ENCODE results near the gene USP20. TPM values are rescaled to one million over a fixed set of nuclear protein-coding genes. Genes with fewer than 3 reads are reported as not detected.

USP20 gene
- total and polyA plus RNA-seq, 8 donors, result 7.3 to 52.1 (median 17.1) TPM

- Histone ChIP-seq H3K27ac (no peak overlapping the region), H3K9me3 (no peaks in the 10 kb centered on the region), H3K4me1 (peaks cover 0 to 21% (median 6%) of the 10 kb centered on the region in 4 donors), H3K36me3 (peaks cover 39 to 98% (median 94%) of the 10 kb centered on the region in 4 donors), H3K4me3 (no peak overlapping the region), H3K27me3 (no peaks in the 10 kb centered on the region)
- no peak for TF ChIP-seq EP300 (IDR thresholded peaks at IDR 0.05)
- no peak for TF ChIP-seq POLR2AphosphoS5 (IDR thresholded peaks at IDR 0.05)
- no peak for TF ChIP-seq POLR2A (IDR thresholded peaks at IDR 0.05)
- TF ChIP-seq CTCF (IDR thresholded peaks at IDR 0.05), result no peak
- intact Hi-C loops (cut with DNase I; ENCODE audit: low total_unique reads), result no loop called here
- DNase-seq, result no peak
- WGBS, 5 donors, result 87 to 94% (median 89%) methylated on average over 10 to 11 of the region's 11 CpGs
Measured at GRCh38 chr9:129815278-129815677, 20.0 kb upstream of the USP20 start.

- intact Hi-C loops (cut with DNase I; ENCODE audit: low total_unique reads), result no loop called here
- DNase-seq, result no peak
- TF ChIP-seq POLR2AphosphoS5 (IDR thresholded peaks at IDR 0.05), result no peak
- no peak for TF ChIP-seq POLR2A (IDR thresholded peaks at IDR 0.05)
- no peaks in the 10 kb centered on the region for H3K27me3 ChIP-seq
- peaks cover 52 to 100% (median 99%) of the 10 kb centered on the region in 4 donors for H3K36me3 ChIP-seq
- peak overlapping the region in 1 of 5 donors; percentile 2 for H3K27ac ChIP-seq
- no peak overlapping the region for H3K4me3 ChIP-seq
- no peaks in the 10 kb centered on the region for H3K9me3 ChIP-seq
- peaks cover 0 to 10% (median 3%) of the 10 kb centered on the region in 4 donors for H3K4me1 ChIP-seq
- 74 to 94% (median 87%) methylated on average over 14 of the region's 14 CpGs for WGBS, 5 donors
Measured at GRCh38 chr9:129816501-129817435, 18.5 kb upstream of the USP20 start.

- Histone ChIP-seq H3K4me3 (peak overlapping the region; percentile 73 to 99 (median 96)), H3K9me3 (no peaks in the 10 kb centered on the region), H3K36me3 (peaks cover 28 to 65% (median 63%) of the 10 kb centered on the region in 4 donors), H3K27me3 (no peaks in the 10 kb centered on the region), H3K4me1 (peaks cover 7 to 19% (median 11%) of the 10 kb centered on the region in 4 donors), H3K27ac (peak overlapping the region in 4 of 5 donors; percentile 78 to 93 (median 84))
- 16 to 29% (median 21%) methylated on average over 14 to 26 of the region's 26 CpGs for WGBS, 5 donors
- intact Hi-C loops (cut with DNase I; ENCODE audit: low total_unique reads), result no loop called here
- DNase-seq, result peak in 1 of 2 donors; percentile 40
- no peak for TF ChIP-seq EP300 (IDR thresholded peaks at IDR 0.05)
- TF ChIP-seq POLR2A (IDR thresholded peaks at IDR 0.05), result no peak
- TF ChIP-seq POLR2AphosphoS5 (IDR thresholded peaks at IDR 0.05), result no peak
- TF ChIP-seq CTCF (IDR thresholded peaks at IDR 0.05), result no peak
Measured at GRCh38 chr9:129822898-129823541, 12.2 kb upstream of the USP20 start.

GRCh38 chr9:129823542-129823934, 11.7 kb upstream of the USP20 start:
- Histone ChIP-seq H3K4me1 (peaks cover 7 to 19% (median 11%) of the 10 kb centered on the region in 4 donors), H3K27ac (peak overlapping the region; percentile 78 to 93 (median 86)), H3K9me3 (no peaks in the 10 kb centered on the region), H3K4me3 (peak overlapping the region; percentile 73 to 99 (median 96)), H3K27me3 (no peaks in the 10 kb centered on the region), H3K36me3 (peaks cover 25 to 65% (median 63%) of the 10 kb centered on the region in 4 donors)
- DNase-seq, result no peak
- intact Hi-C loops (cut with DNase I; ENCODE audit: low total_unique reads), result no loop called here
- TF ChIP-seq POLR2A (IDR thresholded peaks at IDR 0.05), result no peak
- no peak for TF ChIP-seq POLR2AphosphoS5 (IDR thresholded peaks at IDR 0.05)
- TF ChIP-seq CTCF (IDR thresholded peaks at IDR 0.05), result no peak
- TF ChIP-seq EP300 (IDR thresholded peaks at IDR 0.05), result no peak
- WGBS, 5 donors, result 0% methylated on average over 3 to 15 of the region's 15 CpGs

Measured in stomach (tissue), 9 donors.